ENCODE results near the gene DCP1A.

GRCh38 chr3:53254509-53255422 lies 92.6 kb downstream of the DCP1A start:
- TF ChIP-seq CTCF (IDR thresholded peaks at IDR 0.05; ENCODE audit: insufficient read depth, low read length, poor library complexity, severe bottlenecking) (no peak), EZH2phosphoT487 (conservative IDR thresholded peaks at IDR 0.05; ENCODE audit: low read length) (no peak)
